Spinal cord (tissue), 10 donors: Measurements from ENCODE around the gene MCU. TPM values are rescaled to one million over a fixed set of nuclear protein-coding genes. Genes with fewer than 3 reads are reported as not detected.
"Not testable (repeated sequence)": the region's sequence is repeated elsewhere in the genome, so short reads cannot be mapped to it uniquely, and the experiment has no call there.

Experiments used
- DNase-seq, 6 donors: peaks; one replicate each; pipeline versions ENCODE4 v3.0.0 to v3.0.0-alpha.2; 2013 to 2015; ENCODE audit warnings: low spot score in 6 of 6, low read depth in 4 of 6
- H3K27ac ChIP-seq: one replicate; pipeline ENCODE4 v1.5.1; 2013; ENCODE audit warnings: low read depth, low read length, control low read depth
- H3K27me3 ChIP-seq: one replicate; pipeline ENCODE4 v1.6.1; 2013; ENCODE audit warnings: low read length; ENCODE audit not compliant: control insufficient read depth, insufficient read depth
- H3K36me3 ChIP-seq: one replicate; pipeline ENCODE4 v1.6.1; 2013; ENCODE audit warnings: low read length; ENCODE audit not compliant: control insufficient read depth, insufficient read depth
- H3K4me1 ChIP-seq: one replicate; pipeline ENCODE4 v1.6.1; 2013; ENCODE audit warnings: low read length; ENCODE audit not compliant: control insufficient read depth, insufficient read depth
- H3K4me3 ChIP-seq: one replicate; pipeline ENCODE4 v1.5.1; 2013; ENCODE audit warnings: low read depth, low read length, control low read depth
- H3K9me3 ChIP-seq: one replicate; pipeline ENCODE4 v1.6.1; 2013; ENCODE audit warnings: low read length; ENCODE audit not compliant: control insufficient read depth, insufficient read depth
- WGBS: methylation state at CpG from one replicate; pipeline ENCODE4 v1.1.5; 2013; ENCODE audit warnings: missing lambda C conversion rate; ENCODE audit not compliant: insufficient coverage; 5-methylcytosine and 5-hydroxymethylcytosine counted together
- polyA plus RNA-seq, 2 donors: library from polyadenylated mRNA; unstranded; fragments of 120-200 nt; gene quantifications; one replicate each; pipeline ENCODE4 v1.2.1, GENCODE V29; 2013; ENCODE audit not compliant: insufficient read length in 2 of 2
- total RNA-seq, 2 donors: library from RNA; depleted of rRNA in 1 of 2; stranded (reverse); fragments of 120-200 nt in 1 of 2; fragments of >200 nt in 1 of 2; gene quantifications; one replicate each; pipeline versions ENCODE4 v1.2.3 to v1.2.4, GENCODE V29; 2013 to 2014
- donor health status: healthy.

MCU gene
- total and polyA plus RNA-seq, 4 donors, result 39.2 to 55.2 (median 42.2) TPM

DNA sequence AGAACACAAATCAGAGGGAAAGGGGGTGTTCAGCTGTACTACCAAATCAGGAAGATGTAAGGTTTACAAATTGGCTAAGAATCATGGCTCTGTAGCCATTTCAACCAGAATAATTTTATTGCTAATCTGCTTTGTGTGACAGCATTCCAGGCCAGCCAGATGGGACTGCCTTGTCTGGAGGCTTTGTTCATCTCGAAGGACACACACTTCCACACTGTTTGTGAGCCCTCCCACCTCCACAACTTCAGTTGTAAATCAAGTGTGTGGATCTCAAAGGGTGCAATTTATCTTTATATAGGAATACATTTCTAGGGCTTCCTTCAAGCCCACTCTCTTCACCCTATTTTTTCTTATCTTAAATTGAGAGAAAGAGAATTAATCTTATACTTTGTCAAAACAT lies 194.7 kb downstream of the MCU start:
- peaks cover 4% of the 10 kb centered on the region for H3K4me1 ChIP-seq
- peaks cover 2% of the 10 kb centered on the region for H3K36me3 ChIP-seq
- DNase-seq, result peak in 2 of 6 donors; percentile 16 to 41
- H3K27me3 ChIP-seq, result no peaks in the 10 kb centered on the region
- no peak overlapping the region for H3K4me3 ChIP-seq
- H3K27ac ChIP-seq, result no peak overlapping the region
- WGBS, result no CpG with 5 or more reads among the region's 1 CpG
- H3K9me3 ChIP-seq, result no peaks in the 10 kb centered on the region

DNA sequence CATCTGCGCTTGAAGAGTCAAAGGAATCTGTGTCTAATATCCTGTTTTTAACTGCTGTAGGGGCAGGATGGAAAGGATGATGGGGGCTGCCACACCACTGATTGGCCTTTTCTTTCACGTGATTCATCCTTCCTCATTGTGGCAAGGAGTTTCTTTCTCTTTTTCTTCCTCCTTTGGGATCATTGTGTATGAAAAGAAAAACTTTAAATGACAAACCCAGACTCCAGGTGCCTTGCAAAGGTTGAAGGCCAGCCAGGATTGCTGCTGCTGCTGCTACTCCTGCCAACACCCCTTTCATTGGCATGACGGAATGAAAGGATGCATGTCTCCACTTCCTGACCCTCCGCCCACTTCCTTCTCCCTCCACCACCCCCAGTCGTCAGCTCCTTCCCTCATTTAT lies 195.1 kb downstream of the MCU start:
- H3K4me1 ChIP-seq, result peaks cover 4% of the 10 kb centered on the region
- H3K4me3 ChIP-seq, result no peak overlapping the region
- no CpG with 5 or more reads among the region's 5 CpGs for WGBS
- no peak for DNase-seq
- H3K36me3 ChIP-seq, result peaks cover 2% of the 10 kb centered on the region
- no peak overlapping the region for H3K27ac ChIP-seq
- H3K9me3 ChIP-seq, result no peaks in the 10 kb centered on the region
- no peaks in the 10 kb centered on the region for H3K27me3 ChIP-seq

DNA sequence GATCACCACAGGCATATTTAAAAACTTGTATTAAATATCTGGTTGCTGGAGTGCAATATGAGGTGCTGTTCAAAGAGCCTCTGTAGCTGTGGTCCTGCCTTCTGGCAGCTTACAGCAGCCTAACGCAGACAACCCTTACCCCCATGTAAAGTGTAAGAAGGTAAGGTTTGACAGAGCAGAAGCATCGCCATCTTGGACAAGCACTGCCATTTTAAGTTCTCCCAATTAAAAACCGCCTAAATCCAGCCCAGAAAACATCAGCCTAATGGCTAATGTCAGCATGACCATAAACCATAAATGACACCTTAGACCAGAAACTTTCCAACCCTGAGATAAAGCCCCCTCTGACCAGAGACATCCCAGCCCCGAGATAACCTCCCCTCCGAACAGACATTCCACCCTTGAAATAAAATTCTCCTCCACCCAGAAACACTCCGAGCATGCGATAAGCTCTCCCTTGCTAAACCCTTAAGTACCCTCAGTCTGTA lies 196.3 kb downstream of the MCU start:
- Histone ChIP-seq H3K27me3 (no peaks in the 10 kb centered on the region), H3K9me3 (no peaks in the 10 kb centered on the region), H3K27ac (no peak overlapping the region), H3K4me3 (no peak overlapping the region), H3K4me1 (peaks cover 4% of the 10 kb centered on the region), H3K36me3 (peaks cover 2% of the 10 kb centered on the region)
- WGBS, result 98% methylated on average over 6 of the region's 7 CpGs
- no peak for DNase-seq

DNA sequence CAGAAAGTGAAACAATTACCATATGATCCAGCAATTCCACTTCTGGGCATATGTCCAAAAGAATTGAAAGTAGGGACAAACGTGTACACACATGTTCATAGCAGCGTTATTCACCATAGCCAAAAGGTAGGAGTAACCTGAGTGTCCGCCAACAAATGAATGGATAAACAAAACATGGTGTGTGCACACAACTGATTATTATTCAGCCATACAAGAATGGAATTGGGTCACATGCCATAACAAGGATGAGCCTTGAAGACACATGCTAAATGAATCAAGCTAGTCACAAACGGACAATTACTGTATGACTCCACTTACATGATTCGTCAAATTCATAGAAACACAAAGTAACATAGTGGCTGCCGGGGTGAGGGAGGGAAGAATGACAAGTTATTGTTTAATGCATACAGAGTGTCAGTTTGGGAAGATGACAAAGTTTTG lies 197.5 kb downstream of the MCU start:
- no peaks in the 10 kb centered on the region for H3K9me3 ChIP-seq
- H3K27ac ChIP-seq, result no peak overlapping the region
- peaks cover 2% of the 10 kb centered on the region for H3K36me3 ChIP-seq
- H3K4me1 ChIP-seq, result peaks cover 4% of the 10 kb centered on the region
- H3K4me3 ChIP-seq, result no peak overlapping the region
- peak in 1 of 6 donors; percentile 10 for DNase-seq
- WGBS, result 40% methylated on average over 1 of the region's 6 CpGs
- H3K27me3 ChIP-seq, result no peaks in the 10 kb centered on the region

DNA sequence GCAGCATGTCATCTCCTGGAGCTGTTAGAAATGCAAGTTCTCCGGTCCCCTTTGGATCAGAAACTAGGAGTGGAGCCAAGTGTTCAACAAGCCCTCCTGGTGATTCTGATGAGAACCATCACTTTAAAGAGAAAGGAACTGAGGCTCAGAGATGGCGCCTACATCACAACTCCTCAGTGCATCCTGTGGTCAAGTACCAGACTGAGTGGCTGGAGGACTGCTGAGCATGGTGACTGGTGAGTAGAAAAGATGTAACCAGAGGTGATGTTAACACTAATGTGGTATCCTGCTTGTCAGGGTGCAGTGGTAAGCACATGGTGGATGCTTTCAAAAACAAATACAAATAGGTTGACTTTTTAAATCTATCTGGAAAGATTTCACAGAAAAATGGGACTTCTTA lies 198.1 kb downstream of the MCU start:
- Histone ChIP-seq H3K36me3 (peaks cover 2% of the 10 kb centered on the region), H3K27me3 (no peaks in the 10 kb centered on the region), H3K4me1 (peaks cover 4% of the 10 kb centered on the region), H3K4me3 (no peak overlapping the region), H3K27ac (no peak overlapping the region), H3K9me3 (no peaks in the 10 kb centered on the region)
- no peak for DNase-seq
- WGBS, result 83% methylated on average over 1 of the region's 2 CpGs

DNA sequence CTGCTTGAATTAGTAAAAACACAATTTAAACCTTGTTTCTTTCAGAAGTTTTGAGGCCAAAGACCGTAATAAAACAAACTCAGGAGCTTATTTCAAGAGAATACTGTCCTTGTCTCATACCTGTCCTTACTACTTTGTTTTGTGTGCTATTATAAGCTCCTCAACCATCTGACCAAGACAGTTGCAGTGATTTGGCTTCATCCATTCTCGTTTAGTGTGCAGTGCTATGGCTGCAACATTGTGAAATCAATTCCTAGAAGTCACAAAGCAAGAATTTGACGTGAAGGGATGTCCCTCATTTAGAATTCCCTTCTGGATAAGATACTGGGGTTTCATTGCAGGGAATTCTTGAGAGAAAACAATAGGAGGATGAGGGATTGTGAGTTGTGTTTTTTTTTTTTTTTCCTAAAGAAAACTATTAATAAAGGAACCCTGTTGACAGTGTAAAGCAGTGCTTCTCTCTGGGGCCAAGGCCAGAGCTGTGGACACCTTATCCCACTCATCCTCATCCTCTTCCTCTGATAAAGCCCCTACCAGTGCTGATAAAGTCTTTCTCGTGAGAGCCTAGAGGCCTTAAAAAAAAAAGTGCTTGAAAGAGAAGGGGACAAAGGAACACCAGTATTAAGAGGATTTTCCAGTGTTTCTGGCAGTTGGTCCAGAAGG lies 201.3 kb downstream of the MCU start, which contains the start of gene OIT3:
OIT3 (plus strand) TSS at position 604 of the 663 bp plus-strand sequence. CDS start 60 bp downstream, outside the sequence.
- peaks cover 2% of the 10 kb centered on the region for H3K36me3 ChIP-seq
- DNase-seq, result no peak
- H3K27ac ChIP-seq, result no peak within 1 kb of the TSS
- WGBS, result no CpG with 5 or more reads among the region's 4 CpGs
- H3K4me3 ChIP-seq, result no peak within 1 kb of the TSS
- H3K4me1 ChIP-seq, result no peaks in the 10 kb centered on the region
- no peaks in the 10 kb centered on the region for H3K9me3 ChIP-seq
- no peaks in the 10 kb centered on the region for H3K27me3 ChIP-seq

DNA sequence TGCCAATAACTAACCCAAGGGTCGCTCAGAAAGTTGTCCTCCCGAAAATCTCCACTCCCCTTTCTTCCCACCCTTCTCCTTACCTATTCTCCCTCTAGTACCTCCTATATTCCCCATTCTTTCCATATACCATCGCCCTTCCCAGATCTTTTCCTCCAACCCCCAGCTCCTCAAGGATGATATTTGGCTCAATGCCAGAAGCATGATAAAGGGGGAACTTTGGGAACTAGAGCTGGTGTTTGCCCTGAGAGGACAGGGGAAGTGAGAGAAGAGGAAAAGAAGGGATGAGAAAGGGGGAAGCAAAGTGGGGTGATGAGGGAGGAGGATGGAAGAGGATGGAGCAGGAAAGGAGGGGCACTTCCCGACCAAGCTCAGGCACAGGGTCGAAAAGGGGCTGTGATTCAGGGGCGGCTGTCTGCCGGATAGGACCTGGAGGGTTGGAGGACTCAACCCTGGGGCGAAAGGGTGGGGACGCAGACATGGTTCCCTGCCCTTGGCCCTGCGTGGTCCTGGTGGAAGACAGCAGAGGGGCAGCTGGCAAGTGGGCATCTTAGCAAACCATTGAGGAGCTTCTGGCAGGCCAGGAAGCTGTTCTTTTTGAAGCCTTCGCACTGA lies 203.4 kb downstream of the MCU start:
- DNase-seq, result no peak
- H3K27ac ChIP-seq, result no peak overlapping the region
- H3K4me1 ChIP-seq, result no peaks in the 10 kb centered on the region
- no peaks in the 10 kb centered on the region for H3K36me3 ChIP-seq
- H3K27me3 ChIP-seq, result no peaks in the 10 kb centered on the region
- 78% methylated on average over 11 of the region's 11 CpGs for WGBS
- H3K9me3 ChIP-seq, result no peaks in the 10 kb centered on the region
- no peak overlapping the region for H3K4me3 ChIP-seq

DNA sequence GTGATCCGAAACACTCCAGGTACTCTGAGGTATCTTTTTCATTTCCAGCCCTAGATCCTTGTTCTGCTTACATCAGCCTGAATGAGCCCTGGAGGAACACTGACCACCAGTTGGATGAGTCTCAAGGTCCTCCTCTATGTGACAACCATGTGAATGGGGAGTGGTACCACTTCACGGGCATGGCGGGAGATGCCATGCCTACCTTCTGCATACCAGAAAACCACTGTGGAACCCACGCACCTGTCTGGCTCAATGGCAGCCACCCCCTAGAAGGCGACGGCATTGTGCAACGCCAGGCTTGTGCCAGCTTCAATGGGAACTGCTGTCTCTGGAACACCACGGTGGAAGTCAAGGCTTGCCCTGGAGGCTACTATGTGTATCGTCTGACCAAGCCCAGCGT lies 206.7 kb downstream of the MCU start:
- no peaks in the 10 kb centered on the region for H3K36me3 ChIP-seq
- no peaks in the 10 kb centered on the region for H3K27me3 ChIP-seq
- no peak for DNase-seq
- 92% methylated on average over 8 of the region's 10 CpGs for WGBS
- no peaks in the 10 kb centered on the region for H3K9me3 ChIP-seq
- no peak overlapping the region for H3K27ac ChIP-seq
- H3K4me1 ChIP-seq, result no peaks in the 10 kb centered on the region
- H3K4me3 ChIP-seq, result no peak overlapping the region

DNA sequence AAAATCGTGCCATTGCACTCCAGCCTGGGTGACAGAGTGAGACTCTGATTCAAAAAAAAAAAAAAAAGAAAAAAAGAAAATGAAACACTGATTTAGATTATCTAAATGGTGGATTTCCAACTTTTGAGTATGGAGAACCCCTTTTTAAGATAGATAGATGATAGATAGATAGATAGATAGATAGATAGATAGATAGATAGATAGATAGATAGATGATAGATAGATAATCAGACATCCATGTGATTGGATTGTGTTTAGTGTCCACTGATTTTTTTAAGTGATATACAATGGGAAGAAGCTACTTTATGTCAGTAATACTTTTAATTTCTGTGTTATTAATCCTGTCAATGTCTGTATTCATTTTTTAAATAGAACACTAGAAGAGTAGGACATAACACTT lies 207.6 kb downstream of the MCU start:
- DNase-seq, result no peak
- no CpG with 5 or more reads among the region's 1 CpG for WGBS

DNA sequence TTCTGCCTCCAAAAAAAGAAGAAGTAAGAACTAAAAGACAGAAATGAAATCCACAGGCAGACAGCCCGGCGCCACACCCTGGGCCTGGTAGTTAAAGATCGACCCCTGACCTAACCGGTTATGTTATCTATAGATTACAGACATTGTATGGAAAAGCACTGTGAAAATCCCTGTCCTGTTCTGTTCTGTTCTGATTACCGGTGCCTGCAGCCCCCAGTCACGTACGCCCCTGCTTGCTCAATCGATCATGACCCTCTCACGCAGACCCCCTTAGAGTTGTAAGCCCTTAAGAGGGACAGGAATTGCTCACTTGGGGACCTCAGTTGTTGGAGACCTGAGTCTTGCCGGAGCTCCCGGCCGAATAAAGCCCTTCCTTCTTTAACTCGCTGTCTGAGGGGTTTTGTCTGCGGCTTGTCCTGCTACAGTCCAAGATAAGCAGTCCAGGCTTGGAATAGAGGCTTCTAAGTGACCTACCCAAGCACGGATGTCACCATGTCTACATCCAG lies 212.1 kb downstream of the MCU start:
- not testable (repeated sequence) for H3K4me3 ChIP-seq, H3K27ac ChIP-seq, DNase-seq, H3K4me1 ChIP-seq, H3K36me3 ChIP-seq, H3K9me3 ChIP-seq, H3K27me3 ChIP-seq
- WGBS, result 97% methylated on average over 11 of the region's 15 CpGs

More for the DNA sequence above, 207.6 kb downstream of the MCU start:
- H3K27me3 ChIP-seq, result no peaks in the 10 kb centered on the region
- no peak overlapping the region for H3K27ac ChIP-seq
- H3K9me3 ChIP-seq, result no peaks in the 10 kb centered on the region
- no peaks in the 10 kb centered on the region for H3K4me1 ChIP-seq
- H3K4me3 ChIP-seq, result no peak overlapping the region
- H3K36me3 ChIP-seq, result no peaks in the 10 kb centered on the region
